Astrocyte (in vitro differentiated cells and primary cell): Measurements from ENCODE around the gene ANKS6. TPM values are rescaled to one million over a fixed set of nuclear protein-coding genes. Genes with fewer than 3 reads are reported as not detected.

Experiments
- DNase-seq: peaks from one replicate; pipeline ENCODE4 v3.0.0-alpha.2; 2010; ENCODE audit warnings: low read depth
- FAIRE-seq: peaks from 2 replicates; lab custom pipeline; 2011; peaks lifted over from hg19 to GRCh38; lab: Jason Lieb, UNC
- H2AFZ ChIP-seq: 2 replicates; pipeline ENCODE4 v1.6.0; 2012; ENCODE audit warnings: low read depth, low read length, inconsistent platforms
- H3K27ac ChIP-seq: 2 replicates; pipeline ENCODE4 v1.5.1; 2011; ENCODE audit warnings: low read depth, low read length, inconsistent platforms
- H3K27me3 ChIP-seq: 2 replicates; pipeline ENCODE4 v1.6.0; 2011; ENCODE audit warnings: low read length, inconsistent platforms; ENCODE audit not compliant: insufficient read depth
- H3K36me3 ChIP-seq: 2 replicates; pipeline ENCODE4 v1.5.1; 2011; ENCODE audit warnings: low read length, inconsistent platforms; ENCODE audit not compliant: insufficient read depth
- H3K4me1 ChIP-seq: 2 replicates; pipeline ENCODE4 v1.5.1; 2011; ENCODE audit warnings: low read length, inconsistent platforms; ENCODE audit not compliant: insufficient read depth
- H3K4me2 ChIP-seq: 2 replicates; pipeline ENCODE4 v1.6.0; 2012; ENCODE audit warnings: low read length, inconsistent platforms
- H3K4me3 ChIP-seq: 2 replicates; pipeline ENCODE4 v1.5.1; 2011; ENCODE audit warnings: low read depth, mild to moderate bottlenecking, low read length, inconsistent platforms; ENCODE audit not compliant: insufficient read depth
- H3K79me2 ChIP-seq: 2 replicates; pipeline ENCODE4 v1.6.0; 2012; ENCODE audit warnings: mild to moderate bottlenecking, low read length, inconsistent platforms; ENCODE audit not compliant: insufficient read depth
- H3K9ac ChIP-seq: 2 replicates; pipeline ENCODE4 v1.6.0; 2012; ENCODE audit warnings: mild to moderate bottlenecking, low read length, inconsistent platforms
- H3K9me3 ChIP-seq: 2 replicates; pipeline ENCODE4 v1.5.1; 2012; ENCODE audit warnings: low read depth, mild to moderate bottlenecking, low read length, inconsistent platforms; ENCODE audit not compliant: insufficient read depth
- H4K20me1 ChIP-seq: 2 replicates; pipeline ENCODE4 v1.6.0; 2012; ENCODE audit warnings: low read length, inconsistent platforms; ENCODE audit not compliant: insufficient read depth
- H3K27ac Mint-ChIP-seq: one replicate; pipeline ENCODE4 v1.8.0; 2021; ENCODE audit warnings: mild to moderate bottlenecking, mixed read lengths; ENCODE audit not compliant: unreplicated experiment
- H3K27me3 Mint-ChIP-seq: one replicate; pipeline ENCODE4 v1.8.0; 2021; ENCODE audit warnings: low read depth, mixed read lengths; ENCODE audit not compliant: unreplicated experiment
- H3K36me3 Mint-ChIP-seq: one replicate; pipeline ENCODE4 v1.8.0; 2021; ENCODE audit warnings: low read depth, mixed read lengths; ENCODE audit not compliant: unreplicated experiment
- H3K4me1 Mint-ChIP-seq: one replicate; pipeline ENCODE4 v1.8.0; 2021; ENCODE audit warnings: low read depth, mixed read lengths; ENCODE audit not compliant: unreplicated experiment
- H3K4me3 Mint-ChIP-seq: one replicate; pipeline ENCODE4 v1.8.0; 2021; ENCODE audit warnings: mild to moderate bottlenecking, moderate library complexity, mixed read lengths; ENCODE audit not compliant: unreplicated experiment
- H3K9me3 Mint-ChIP-seq: one replicate; pipeline ENCODE4 v1.8.0; 2021; ENCODE audit warnings: mild to moderate bottlenecking, mixed read lengths; ENCODE audit not compliant: unreplicated experiment
- EZH2 ChIP-seq: IDR thresholded peaks from 2 replicates; pipeline ENCODE4 v1.6.1; 2012; ENCODE audit warnings: mild to moderate bottlenecking, low read length, inconsistent platforms; ENCODE audit not compliant: insufficient read depth
- total RNA-seq: library from RNA; stranded (reverse); gene quantifications from 2 replicates; pipeline ENCODE4 v1.2.1, GENCODE V29; 2021
- TF ChIP-seq, protein P1 (sequence below): IDR thresholded peaks from 2 replicates; pipeline ENCODE4 v1.5.1; 2011; ENCODE audit warnings: low read depth, mild to moderate bottlenecking, inconsistent platforms, low read length, moderate library complexity; ENCODE audit not compliant: insufficient read depth

ANKS6 gene
- total RNA-seq, 1 donor from 2014 or later, result 16.7 TPM

DNA sequence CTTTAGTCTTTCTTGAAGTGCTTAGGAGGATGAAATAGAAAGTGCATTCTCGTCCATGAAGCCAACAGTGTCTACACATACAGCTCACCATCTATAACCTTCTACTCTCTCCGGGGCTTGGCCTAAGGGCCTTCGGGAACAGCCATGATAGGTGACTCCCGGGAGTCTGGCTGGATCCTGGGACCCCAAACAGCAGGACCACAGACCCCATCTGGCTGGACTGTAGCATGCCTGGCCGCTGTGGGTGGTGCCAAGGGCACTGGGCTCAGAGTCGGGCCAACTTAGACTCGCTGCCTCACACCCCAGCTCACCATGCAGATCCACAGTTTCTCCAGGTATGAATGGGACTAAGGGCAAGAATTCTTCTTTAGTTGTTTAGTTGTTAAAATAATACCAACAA lies 104.0 kb downstream of the ANKS6 start:
- no peak overlapping the region for H3K4me2 ChIP-seq
- H3K9ac ChIP-seq, result no peak overlapping the region
- no peaks in the 10 kb centered on the region for H3K36me3 ChIP-seq
- no peaks in the 10 kb centered on the region for H3K79me2 ChIP-seq
- H3K27me3 ChIP-seq, result peaks cover 26% of the 10 kb centered on the region
- Mint-ChIP-seq H3K4me1 (peaks cover 2% of the 10 kb centered on the region), H3K9me3 (no peaks in the 10 kb centered on the region), H3K4me3 (no peak overlapping the region), H3K36me3 (no peaks in the 10 kb centered on the region), H3K27ac (no peak overlapping the region), H3K27me3 (peaks cover 57% of the 10 kb centered on the region)
- no peak for TF ChIP-seq EZH2
- TF ChIP-seq, protein P1, sequence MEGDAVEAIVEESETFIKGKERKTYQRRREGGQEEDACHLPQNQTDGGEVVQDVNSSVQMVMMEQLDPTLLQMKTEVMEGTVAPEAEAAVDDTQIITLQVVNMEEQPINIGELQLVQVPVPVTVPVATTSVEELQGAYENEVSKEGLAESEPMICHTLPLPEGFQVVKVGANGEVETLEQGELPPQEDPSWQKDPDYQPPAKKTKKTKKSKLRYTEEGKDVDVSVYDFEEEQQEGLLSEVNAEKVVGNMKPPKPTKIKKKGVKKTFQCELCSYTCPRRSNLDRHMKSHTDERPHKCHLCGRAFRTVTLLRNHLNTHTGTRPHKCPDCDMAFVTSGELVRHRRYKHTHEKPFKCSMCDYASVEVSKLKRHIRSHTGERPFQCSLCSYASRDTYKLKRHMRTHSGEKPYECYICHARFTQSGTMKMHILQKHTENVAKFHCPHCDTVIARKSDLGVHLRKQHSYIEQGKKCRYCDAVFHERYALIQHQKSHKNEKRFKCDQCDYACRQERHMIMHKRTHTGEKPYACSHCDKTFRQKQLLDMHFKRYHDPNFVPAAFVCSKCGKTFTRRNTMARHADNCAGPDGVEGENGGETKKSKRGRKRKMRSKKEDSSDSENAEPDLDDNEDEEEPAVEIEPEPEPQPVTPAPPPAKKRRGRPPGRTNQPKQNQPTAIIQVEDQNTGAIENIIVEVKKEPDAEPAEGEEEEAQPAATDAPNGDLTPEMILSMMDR, result no peak
- H3K4me3 ChIP-seq, result no peak overlapping the region
- H2AFZ ChIP-seq, result no peak overlapping the region
- H3K4me1 ChIP-seq, result no peaks in the 10 kb centered on the region
- DNase-seq, result no peak
- FAIRE-seq, result no peak
- H4K20me1 ChIP-seq, result no peaks in the 10 kb centered on the region
- H3K27ac ChIP-seq, result no peak overlapping the region
- no peaks in the 10 kb centered on the region for H3K9me3 ChIP-seq

DNA sequence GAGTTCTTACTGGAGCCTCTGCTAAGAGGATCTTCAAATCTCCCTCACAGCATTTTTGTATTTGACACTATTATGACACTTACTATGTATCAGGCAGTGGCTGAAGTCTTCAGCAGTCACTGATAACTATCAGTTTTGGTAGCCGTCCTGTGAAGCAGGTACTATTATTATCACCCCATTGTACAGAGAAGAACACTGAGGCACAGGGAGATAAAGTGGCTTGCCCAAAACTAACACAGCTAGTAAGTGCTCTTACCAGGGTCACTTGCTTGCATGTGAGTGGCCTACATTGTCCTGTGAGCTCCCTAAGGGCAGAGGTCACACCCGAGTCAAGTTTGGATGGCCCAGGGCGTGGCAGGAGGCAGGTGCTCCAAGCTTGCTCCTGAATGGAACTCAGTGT lies 104.5 kb downstream of the ANKS6 start:
- H2AFZ ChIP-seq, result no peak overlapping the region
- H3K36me3 ChIP-seq, result no peaks in the 10 kb centered on the region
- TF ChIP-seq, protein P1, result no peak
- no peak for TF ChIP-seq EZH2
- H3K9me3 ChIP-seq, result no peaks in the 10 kb centered on the region
- H3K4me3 ChIP-seq, result no peak overlapping the region
- H3K9ac ChIP-seq, result no peak overlapping the region
- DNase-seq (no peak), FAIRE-seq (no peak)
- Mint-ChIP-seq H3K36me3 (no peaks in the 10 kb centered on the region), H3K27ac (no peak overlapping the region), H3K27me3 (peaks cover 55% of the 10 kb centered on the region), H3K4me3 (no peak overlapping the region), H3K4me1 (peaks cover 6% of the 10 kb centered on the region), H3K9me3 (no peaks in the 10 kb centered on the region)
- no peaks in the 10 kb centered on the region for H3K79me2 ChIP-seq
- H3K4me1 ChIP-seq, result no peaks in the 10 kb centered on the region
- no peaks in the 10 kb centered on the region for H4K20me1 ChIP-seq
- H3K27ac ChIP-seq, result no peak overlapping the region
- H3K4me2 ChIP-seq, result no peak overlapping the region
- peaks cover 24% of the 10 kb centered on the region for H3K27me3 ChIP-seq

GRCh38 chr9:98690686-98691085 lies 105.7 kb downstream of the ANKS6 start:
- Mint-ChIP-seq H3K27me3 (peaks cover 45% of the 10 kb centered on the region), H3K9me3 (no peaks in the 10 kb centered on the region), H3K4me1 (peaks cover 9% of the 10 kb centered on the region), H3K4me3 (no peak overlapping the region), H3K27ac (no peak overlapping the region), H3K36me3 (no peaks in the 10 kb centered on the region)
- no peaks in the 10 kb centered on the region for H4K20me1 ChIP-seq
- H3K27ac ChIP-seq, result no peak overlapping the region
- no peak overlapping the region for H2AFZ ChIP-seq
- no peaks in the 10 kb centered on the region for H3K36me3 ChIP-seq
- H3K79me2 ChIP-seq, result no peaks in the 10 kb centered on the region
- FAIRE-seq (no peak), DNase-seq (no peak)
- no peak overlapping the region for H3K9ac ChIP-seq
- peaks cover 20% of the 10 kb centered on the region for H3K27me3 ChIP-seq
- TF ChIP-seq, protein P1, result no peak
- TF ChIP-seq EZH2, result no peak
- H3K4me2 ChIP-seq, result no peak overlapping the region
- no peak overlapping the region for H3K4me3 ChIP-seq
- H3K9me3 ChIP-seq, result no peaks in the 10 kb centered on the region
- H3K4me1 ChIP-seq, result no peaks in the 10 kb centered on the region
